ENCODE data around the gene DGUOK. TPM values are rescaled to one million over a fixed set of nuclear protein-coding genes. Genes with fewer than 3 reads are reported as not detected.

Gene DGUOK
- total RNA-seq, 1 experiment from 2014 or later, result 100 TPM

DNA sequence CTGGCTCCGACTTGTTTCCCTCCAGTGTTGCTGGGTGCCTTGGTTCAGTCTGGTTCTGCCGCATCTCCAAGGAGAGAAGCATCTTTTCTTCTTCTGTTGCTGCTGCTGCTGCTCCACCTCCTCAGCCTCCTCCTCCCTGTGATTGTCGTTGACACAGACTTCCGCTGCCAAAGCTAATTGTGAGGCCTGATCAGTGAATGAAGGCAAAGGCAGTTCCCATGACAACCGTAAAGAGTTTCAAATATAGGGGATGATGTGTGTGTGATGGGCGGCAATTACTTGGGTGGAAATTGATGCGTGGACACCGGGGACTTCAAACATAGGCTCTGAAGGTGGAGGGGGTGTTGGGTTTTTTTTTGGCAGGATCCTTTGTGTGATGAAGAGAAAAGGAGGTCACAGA, 71.8 kb downstream of the DGUOK start:
- Histone ChIP-seq H2AFZ (ENCODE audit: low read depth, low read length, poor library complexity, severe bottlenecking) (no peak overlapping the region), H3K4me2 (ENCODE audit: low read length) (no peak overlapping the region), H3K36me3 (ENCODE audit: control insufficient read depth in 1 of 2, insufficient read depth in 2 of 2, low read length in 2 of 2) (peaks cover 0 to 3% of the 10 kb centered on the region in 2 experiments; a peak in 1 of 4 replicates), H3K9me2 (ENCODE audit: insufficient read depth) (no peaks in the 10 kb centered on the region), H3K9me3 (ENCODE audit: control insufficient read depth in 1 of 2, insufficient read depth in 1 of 2, low read depth in 1 of 2, low read length in 2 of 2) (no peaks in the 10 kb centered on the region), H3K9ac (ENCODE audit: low read length) (no peak overlapping the region), H3K27me3 (ENCODE audit: insufficient read depth, low read length) (no peaks in the 10 kb centered on the region), H3K4me1 (ENCODE audit: control insufficient read depth in 1 of 2, insufficient read depth in 2 of 2, low read length in 2 of 2) (peaks cover 10 to 40% of the 10 kb centered on the region in 2 experiments), H3K4me3 (replicated peaks in 1 of 2; ENCODE audit: low read depth in 1 of 2, low read length in 2 of 2) (no peak overlapping the region), H3K27ac (ENCODE audit: low read depth, low read length) (no peak overlapping the region), H4K20me1 (ENCODE audit: insufficient read depth) (no peaks in the 10 kb centered on the region), H3K79me2 (ENCODE audit: insufficient read depth, low read length) (peaks cover 92% of the 10 kb centered on the region)
- RAD21 ChIA-PET (ENCODE audit: low non-redundant PET in 1 of 2, low total read pairs in 2 of 2, uncharacterized antibody in 2 of 2, unreplicated experiment in 2 of 2), result no interaction called here
- CTCF ChIA-PET, result no interaction called here
- no peak for TF ChIP-seq YY1 (IDR thresholded peaks at IDR 0.05; ENCODE audit: extremely low read depth, insufficient replicate concordance, low read depth, low read length)
- TF ChIP-seq JUND (IDR thresholded peaks at IDR 0.05), result no peak
- BruUV-seq (replicated peaks), result no TSS peak
- intact Hi-C loops (cut with micrococcal nuclease), result no loop called here
- ATAC-seq, result no peak
- POLR2A ChIA-PET, result no interaction called here
- DNase-seq (ENCODE audit: low read depth, low spot score), result no peak

DNA sequence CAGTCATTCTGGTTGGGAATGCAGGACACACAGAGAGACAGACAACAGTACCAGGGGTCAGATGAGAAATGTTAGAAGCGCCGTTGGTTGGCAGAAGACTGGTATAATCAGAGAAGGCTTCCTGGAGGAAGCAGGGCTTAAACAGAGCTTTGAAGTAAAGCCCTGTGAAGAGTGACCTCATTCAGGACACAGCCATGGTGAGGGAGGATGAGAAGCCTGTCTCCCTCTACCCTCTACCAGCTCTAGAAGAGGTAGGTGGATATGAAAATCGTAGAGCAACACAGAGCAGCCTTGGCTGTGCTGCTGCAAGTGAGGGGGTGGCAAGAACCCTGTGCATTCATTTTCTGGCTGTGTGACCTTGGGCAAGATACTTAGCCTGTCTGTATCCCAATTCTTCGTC, 72.3 kb downstream of the DGUOK start:
- RAD21 ChIA-PET (ENCODE audit: low non-redundant PET in 1 of 2, low total read pairs in 2 of 2, uncharacterized antibody in 2 of 2, unreplicated experiment in 2 of 2), result no interaction called here
- Histone ChIP-seq H3K9me3 (ENCODE audit: control insufficient read depth in 1 of 2, insufficient read depth in 1 of 2, low read depth in 1 of 2, low read length in 2 of 2) (no peaks in the 10 kb centered on the region), H3K4me2 (ENCODE audit: low read length) (no peak overlapping the region), H3K9me2 (ENCODE audit: insufficient read depth) (no peaks in the 10 kb centered on the region), H3K9ac (ENCODE audit: low read length) (no peak overlapping the region), H3K4me3 (replicated peaks in 1 of 2; ENCODE audit: low read depth in 1 of 2, low read length in 2 of 2) (no peak overlapping the region), H2AFZ (ENCODE audit: low read depth, low read length, poor library complexity, severe bottlenecking) (no peak overlapping the region), H3K27me3 (ENCODE audit: insufficient read depth, low read length) (no peaks in the 10 kb centered on the region), H3K27ac (ENCODE audit: low read depth, low read length) (no peak overlapping the region), H3K36me3 (ENCODE audit: control insufficient read depth in 1 of 2, insufficient read depth in 2 of 2, low read length in 2 of 2) (peaks cover 0 to 3% of the 10 kb centered on the region in 2 experiments; a peak in 1 of 4 replicates), H3K4me1 (ENCODE audit: control insufficient read depth in 1 of 2, insufficient read depth in 2 of 2, low read length in 2 of 2) (peaks cover 7 to 35% of the 10 kb centered on the region in 2 experiments; a peak in 3 of 4 replicates), H4K20me1 (ENCODE audit: insufficient read depth) (no peaks in the 10 kb centered on the region), H3K79me2 (ENCODE audit: insufficient read depth, low read length) (peaks cover 87% of the 10 kb centered on the region)
- intact Hi-C loops (cut with micrococcal nuclease), result no loop called here
- POLR2A ChIA-PET, result no interaction called here
- DNase-seq (ENCODE audit: low read depth, low spot score) (no peak), ATAC-seq (no peak)
- CTCF ChIA-PET, result no interaction called here
- no peak for TF ChIP-seq TCF7L2 (IDR thresholded peaks at IDR 0.05; ENCODE audit: borderline replicate concordance, extremely low read depth, insufficient read depth, insufficient read length)
- no peak for TF ChIP-seq EGR1 (IDR thresholded peaks at IDR 0.05; ENCODE audit: low read depth)
- no peak for TF ChIP-seq ZFX (IDR thresholded peaks at IDR 0.05)
- TF ChIP-seq, protein P1, sequence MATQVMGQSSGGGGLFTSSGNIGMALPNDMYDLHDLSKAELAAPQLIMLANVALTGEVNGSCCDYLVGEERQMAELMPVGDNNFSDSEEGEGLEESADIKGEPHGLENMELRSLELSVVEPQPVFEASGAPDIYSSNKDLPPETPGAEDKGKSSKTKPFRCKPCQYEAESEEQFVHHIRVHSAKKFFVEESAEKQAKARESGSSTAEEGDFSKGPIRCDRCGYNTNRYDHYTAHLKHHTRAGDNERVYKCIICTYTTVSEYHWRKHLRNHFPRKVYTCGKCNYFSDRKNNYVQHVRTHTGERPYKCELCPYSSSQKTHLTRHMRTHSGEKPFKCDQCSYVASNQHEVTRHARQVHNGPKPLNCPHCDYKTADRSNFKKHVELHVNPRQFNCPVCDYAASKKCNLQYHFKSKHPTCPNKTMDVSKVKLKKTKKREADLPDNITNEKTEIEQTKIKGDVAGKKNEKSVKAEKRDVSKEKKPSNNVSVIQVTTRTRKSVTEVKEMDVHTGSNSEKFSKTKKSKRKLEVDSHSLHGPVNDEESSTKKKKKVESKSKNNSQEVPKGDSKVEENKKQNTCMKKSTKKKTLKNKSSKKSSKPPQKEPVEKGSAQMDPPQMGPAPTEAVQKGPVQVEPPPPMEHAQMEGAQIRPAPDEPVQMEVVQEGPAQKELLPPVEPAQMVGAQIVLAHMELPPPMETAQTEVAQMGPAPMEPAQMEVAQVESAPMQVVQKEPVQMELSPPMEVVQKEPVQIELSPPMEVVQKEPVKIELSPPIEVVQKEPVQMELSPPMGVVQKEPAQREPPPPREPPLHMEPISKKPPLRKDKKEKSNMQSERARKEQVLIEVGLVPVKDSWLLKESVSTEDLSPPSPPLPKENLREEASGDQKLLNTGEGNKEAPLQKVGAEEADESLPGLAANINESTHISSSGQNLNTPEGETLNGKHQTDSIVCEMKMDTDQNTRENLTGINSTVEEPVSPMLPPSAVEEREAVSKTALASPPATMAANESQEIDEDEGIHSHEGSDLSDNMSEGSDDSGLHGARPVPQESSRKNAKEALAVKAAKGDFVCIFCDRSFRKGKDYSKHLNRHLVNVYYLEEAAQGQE (IDR thresholded peaks at IDR 0.05; ENCODE audit: low read depth), result no peak
- TF ChIP-seq RAD21 (IDR thresholded peaks at IDR 0.05; ENCODE audit: low read depth), result no peak
- no peak for TF ChIP-seq POLR2A (IDR thresholded peaks at IDR 0.05; ENCODE audit: borderline replicate concordance, extremely low read depth, insufficient read depth, insufficient read length)
- TF ChIP-seq, protein P2, sequence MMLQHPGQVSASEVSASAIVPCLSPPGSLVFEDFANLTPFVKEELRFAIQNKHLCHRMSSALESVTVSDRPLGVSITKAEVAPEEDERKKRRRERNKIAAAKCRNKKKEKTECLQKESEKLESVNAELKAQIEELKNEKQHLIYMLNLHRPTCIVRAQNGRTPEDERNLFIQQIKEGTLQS (IDR thresholded peaks at IDR 0.05), result no peak
- TF ChIP-seq SIN3A (IDR thresholded peaks at IDR 0.05; ENCODE audit: low read depth), result no peak
- no peak for TF ChIP-seq EZH2phosphoT487 (IDR thresholded peaks at IDR 0.05; ENCODE audit: borderline replicate concordance)
- no peak for TF ChIP-seq SRF (IDR thresholded peaks at IDR 0.05; ENCODE audit: low read depth)
- no peak for TF ChIP-seq ELF1 (IDR thresholded peaks at IDR 0.05; ENCODE audit: borderline replicate concordance, low read depth)
- no TSS peak for BruUV-seq (replicated peaks)

All from HCT116 (cell line).